HG03457 (cell line): ENCODE data around the gene GPS1.

Experiments used
- ATAC-seq: cut with Tn5 transposase; IDR thresholded peaks from one replicate; pipeline ENCODE4 v1.9.1; 2021; ENCODE audit warnings: moderate number of reproducible peaks; ENCODE audit not compliant: unreplicated experiment

GPS1 gene

DNA sequence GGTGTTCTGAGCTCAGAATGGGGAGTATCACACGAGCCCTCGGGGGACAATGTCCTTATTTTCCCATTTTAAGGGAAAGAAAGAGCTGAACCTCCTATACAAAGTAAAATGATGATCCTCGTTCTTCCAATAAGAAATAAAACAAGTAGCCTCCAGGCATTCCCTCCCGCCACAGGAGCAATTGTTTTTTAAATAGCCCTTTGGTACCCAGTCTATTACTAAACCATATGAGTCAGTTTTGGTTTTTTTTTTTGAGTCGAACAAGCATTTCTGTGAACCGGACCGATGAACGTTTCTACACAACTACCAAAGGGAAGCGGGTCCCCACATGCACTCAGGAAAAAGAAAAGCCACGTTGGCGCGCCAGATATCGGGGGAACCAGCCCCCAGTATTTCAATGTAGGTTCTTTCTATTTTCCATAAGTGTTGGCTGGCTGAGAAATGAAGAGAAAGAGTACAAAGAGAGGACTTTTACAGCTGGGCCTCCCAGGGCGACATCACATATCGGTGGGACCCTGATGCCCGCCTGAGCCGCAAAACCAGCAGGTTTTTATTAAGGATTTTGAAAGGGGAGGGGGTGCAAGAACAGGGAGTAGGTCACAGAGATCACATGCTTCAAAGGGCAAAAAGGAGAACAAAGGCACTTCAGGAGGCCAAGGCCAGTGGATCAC lies 10.4 kb upstream of the GPS1 start:
- ATAC-seq: no peak

DNA sequence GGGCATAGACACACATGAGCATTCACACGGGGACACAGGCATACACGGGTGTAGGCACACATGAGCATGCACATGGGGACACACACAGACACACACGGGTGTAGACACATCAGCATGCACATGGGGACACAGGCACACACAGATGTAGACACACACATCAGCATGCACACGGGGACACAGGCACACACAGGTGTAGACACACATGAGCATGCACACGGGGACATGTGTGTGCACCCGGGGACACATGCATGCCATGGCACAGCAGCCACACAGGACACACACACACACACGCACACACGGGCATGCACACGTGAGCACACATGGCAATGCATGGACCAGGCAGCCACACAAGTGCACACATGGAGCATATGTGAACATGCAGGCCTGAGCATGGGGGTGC lies 9.0 kb upstream of the GPS1 start:
- no peak for ATAC-seq

DNA sequence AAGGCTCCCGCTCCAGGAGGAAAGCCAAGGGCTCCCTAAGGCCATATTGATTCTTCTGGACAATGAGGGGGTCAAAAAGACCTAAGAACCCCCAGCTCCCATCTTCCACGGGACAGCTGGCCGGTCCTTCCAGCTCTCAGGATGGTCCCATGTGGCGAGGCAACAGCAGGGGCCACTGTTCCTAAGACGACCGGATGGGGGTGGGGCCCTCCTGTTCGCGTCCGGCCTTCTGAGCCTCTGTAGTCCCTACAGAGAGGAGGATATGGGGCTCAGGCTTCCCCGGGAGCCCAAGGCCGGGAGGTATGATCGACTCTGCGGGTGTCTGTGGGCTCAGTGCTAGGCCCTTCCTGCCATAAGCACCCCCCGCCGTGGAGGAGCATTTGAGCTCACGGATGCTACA lies 8.2 kb upstream of the GPS1 start:
- no peak for ATAC-seq

DNA sequence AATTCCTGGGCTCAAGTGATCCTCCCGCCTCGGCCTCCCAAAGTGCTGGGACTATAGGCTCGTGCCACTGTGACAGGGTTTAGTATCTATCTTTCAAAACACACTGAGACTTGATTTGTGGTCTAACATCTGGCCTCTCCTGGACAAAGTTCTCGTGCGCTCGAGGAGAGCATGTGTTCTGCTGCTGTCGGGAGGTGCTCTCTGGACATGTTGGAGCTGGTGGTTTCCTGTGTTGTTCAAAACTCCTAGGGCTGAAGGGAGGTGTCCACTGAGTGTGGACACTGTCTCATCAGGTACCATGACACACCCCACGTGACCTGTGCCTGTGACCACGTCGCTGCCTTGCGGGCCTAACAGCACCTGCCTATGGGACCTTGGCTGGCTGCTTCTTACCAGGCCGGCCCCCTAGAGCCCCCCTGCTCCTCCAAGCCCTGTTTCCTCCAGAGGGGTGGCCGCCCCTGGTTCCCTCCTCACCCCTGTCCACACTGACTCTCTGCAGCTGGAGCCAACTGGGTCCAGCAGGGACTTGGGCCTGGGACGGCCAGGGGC lies 5.7 kb upstream of the GPS1 start:
- no peak for ATAC-seq

DNA sequence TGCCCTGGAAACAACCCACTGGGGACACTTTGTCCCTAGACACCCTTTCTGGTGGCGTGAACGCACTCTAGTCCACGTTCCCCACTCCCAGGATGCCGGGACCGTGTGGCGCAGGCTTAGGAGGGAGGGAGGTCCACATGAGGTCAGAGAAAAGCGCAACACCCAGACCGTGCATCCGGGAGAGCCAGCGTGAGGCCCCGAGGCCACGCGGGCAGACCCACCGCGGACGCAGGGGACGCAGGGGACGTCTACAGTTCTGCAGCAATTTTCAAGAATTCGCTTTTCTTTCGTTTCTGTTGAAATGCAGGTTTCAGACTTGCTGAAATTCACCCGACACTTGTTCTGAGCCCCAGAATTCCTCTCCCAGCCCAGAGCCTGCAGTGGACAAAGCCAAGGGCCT lies 4.8 kb upstream of the GPS1 start:
- no peak for ATAC-seq

DNA sequence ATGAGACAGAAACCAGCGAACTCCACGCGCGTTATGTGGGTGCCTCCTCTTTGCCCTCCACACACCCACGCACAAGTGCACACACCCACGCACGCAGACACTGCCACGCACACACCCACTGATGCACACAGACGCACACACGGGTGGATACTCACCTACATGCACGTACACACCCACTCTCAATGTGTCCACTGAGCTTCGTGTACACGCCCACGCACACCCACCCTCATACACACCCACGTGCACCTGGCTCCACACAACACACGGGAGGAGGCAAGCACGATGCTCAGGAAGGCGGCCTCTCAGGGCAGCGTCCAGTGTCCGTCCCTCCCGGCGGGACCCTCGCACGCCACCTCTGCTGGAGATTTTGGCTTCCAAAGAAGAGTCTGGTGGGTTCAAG lies 4.3 kb upstream of the GPS1 start:
- ATAC-seq: no peak

DNA sequence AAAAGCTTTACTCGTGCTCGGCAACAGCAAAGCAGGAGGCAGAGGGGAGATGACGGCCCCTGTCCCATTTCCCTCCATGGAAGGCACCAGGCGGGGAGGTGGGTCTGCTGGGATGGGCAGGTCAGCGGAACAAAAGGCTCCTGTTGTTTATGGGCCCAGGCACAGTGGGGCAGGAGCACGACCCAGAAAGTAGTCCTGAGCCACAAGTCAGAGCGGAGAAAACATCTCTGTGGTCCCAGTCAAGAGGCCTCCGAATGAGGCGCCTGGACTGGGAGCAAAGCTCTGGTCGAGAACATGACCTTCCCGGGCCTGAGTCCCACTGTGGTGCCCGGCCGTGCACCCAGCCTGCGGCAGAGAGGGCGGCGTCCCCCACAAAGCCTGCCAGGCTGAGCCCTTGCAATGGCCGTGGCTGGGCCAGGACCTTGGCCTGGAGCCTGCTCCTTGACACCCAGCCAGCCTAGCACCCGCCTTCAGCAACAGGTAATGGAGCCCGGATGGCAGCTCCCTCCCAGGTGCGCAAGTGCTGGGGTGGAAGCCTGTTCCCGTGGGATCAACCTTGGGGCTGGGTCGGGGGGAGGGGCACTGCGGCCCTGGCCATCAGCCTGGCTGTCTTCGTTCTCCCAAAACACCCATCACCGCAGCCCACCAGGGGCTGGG lies 3.7 kb upstream of the GPS1 start:
- ATAC-seq: no peak

DNA sequence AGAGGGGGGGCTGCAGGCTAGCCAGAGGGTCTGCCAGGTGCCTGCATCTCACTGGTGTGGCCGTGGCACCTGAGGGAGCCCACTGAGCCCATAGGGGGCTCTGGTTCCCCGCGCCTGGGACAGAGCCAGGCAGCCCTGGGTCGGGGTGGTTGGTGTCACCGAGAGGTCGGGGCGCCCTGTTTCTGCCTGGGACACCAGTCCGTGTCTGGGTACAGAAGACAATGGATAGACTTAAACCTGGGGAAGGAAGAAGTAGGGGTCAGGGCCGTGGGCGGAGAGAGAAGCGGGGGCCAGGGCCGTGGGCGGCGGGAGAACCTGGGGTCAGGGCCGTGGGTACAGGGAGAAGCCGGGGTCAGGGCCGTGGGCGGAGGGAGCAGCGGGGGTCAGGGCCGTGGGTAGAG lies 3.1 kb upstream of the GPS1 start:
- ATAC-seq: no peak

DNA sequence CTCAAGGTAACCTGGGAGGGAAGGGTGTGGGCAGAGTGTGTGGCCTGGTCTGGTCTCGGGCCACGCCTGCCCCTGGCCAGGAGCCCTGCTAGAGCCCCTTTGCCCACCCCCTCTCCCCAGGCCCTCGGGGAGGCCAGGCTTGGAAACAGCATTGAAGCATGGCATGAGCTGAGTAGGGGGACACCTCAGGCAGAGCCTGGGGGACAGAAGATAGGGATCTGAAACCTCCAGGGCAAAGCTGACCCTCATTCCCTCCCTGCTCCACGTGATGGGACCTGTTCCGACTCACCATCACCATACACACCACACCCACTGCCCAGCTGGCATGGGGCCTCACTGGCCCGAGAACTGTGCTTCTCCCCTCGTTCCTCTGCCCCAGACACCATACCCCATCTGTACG lies 2.6 kb upstream of the GPS1 start:
- no peak for ATAC-seq

DNA sequence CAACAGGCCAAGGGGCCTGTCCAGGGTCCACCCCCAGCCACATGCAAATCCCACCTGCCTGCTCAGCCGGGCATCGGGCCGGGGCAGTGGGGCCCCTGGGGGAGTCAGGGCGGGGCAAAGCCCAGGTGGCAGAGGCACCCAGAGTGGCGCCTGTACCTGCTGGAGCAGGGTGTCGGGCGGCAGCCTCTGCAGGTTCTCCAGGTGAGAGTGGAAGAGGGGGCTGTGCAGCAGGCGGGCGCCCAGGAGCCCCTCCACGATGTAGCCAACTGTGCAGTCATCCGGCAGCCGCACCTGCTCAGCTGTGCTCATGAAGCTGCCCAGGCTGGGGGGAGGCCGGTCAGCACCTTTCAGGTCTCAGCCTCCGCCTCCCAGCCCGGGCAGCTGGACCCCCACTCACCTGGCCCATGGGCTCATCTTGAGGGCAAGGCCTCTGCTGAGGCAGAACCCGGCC lies 2.2 kb upstream of the GPS1 start:
- no peak for ATAC-seq

DNA sequence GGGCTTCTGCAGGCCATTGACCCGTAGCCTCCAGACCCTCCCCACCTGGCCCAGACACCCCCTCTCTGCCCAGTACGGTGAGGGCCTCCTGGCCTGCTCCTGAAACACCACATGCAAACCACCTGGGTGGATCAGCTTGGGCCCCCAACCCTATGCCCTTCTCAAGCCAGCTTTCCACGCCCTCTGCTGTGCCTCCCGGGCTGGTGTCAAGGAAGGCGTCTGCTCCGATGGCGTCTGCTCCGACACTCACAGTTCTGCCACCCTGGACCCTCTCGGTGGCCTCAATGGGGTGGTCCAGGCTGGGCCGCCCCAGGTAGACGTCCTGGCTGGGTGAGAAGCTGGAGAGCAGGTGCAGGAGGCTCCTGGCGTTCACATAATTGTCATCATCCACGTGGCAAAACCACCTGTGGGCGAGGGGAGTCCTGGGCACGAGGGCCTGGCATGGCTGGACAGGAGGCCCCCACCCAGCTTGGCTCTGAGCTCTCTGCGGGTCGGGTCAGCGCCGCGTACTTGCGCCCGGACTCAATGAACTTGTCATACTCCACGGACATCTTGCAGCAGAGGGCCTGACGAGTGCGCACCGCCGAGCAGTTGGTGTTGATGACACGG lies 1.4 kb upstream of the GPS1 start:
- ATAC-seq: no peak

DNA sequence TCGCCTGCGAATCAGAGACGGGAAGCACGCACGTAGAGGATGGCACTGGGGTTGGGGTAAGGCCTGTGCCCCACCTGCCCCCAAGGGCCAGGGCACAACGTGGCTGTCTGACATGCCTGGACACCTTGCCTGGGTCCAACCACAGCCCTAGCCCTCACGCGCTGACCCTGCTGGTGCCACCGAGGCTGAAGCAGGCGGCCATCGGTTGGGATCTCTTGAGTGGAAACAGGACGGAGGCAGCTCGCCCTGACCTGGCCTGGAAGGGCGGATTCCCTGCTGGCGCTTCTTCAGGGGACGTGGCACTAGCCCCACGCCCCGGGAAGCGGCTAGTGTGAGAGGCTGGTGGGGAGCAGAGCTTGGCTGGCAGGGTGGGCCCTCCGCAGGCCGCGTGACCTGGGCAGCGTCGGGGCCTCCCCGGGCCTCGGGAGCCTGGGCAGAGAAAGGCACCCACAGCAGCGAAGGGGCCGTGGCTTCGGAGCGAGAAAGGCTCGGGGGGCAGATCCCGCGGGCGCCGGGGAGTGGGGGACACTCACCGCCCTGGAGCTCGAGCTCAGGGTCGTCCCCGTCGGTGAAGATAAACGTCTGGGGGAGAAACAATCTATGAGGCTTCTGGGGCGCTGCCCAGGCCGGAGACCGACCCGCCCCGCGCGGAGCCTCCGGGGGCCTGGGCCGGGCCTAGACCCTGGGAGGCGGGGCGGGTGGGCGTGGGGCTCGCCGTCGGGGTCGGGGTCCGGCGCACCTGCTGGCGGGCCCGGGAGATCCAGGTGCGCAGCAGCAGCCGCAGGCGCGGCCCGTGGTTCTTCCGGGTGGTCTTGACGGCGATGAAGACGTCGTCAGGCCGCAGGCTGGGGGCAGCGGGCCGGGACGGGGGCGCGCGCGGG lies 697 bp upstream of the GPS1 start:
- no peak for ATAC-seq

DNA sequence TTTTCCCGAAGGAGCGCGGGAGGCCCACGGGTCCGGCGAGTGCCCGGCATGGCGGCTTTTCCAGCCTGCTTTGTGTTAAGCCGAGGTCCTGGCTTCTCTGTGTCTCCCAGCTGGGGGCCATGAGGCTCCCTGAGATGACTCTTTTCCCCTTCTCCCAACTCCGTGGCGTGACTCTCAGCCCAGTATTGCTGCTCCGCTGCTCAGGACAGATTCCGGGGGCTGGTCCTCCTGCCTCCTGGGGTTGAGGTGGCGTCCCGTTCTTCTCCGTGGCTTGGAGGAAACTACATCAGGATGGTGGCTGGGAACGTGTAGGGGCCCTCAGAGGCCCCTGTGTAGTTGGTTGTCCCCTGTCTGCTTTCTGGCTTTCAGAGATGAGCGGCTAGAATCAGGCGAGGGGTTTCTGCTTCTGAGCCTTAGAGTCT lies 951 bp downstream of the GPS1 start:
- no peak for ATAC-seq

DNA sequence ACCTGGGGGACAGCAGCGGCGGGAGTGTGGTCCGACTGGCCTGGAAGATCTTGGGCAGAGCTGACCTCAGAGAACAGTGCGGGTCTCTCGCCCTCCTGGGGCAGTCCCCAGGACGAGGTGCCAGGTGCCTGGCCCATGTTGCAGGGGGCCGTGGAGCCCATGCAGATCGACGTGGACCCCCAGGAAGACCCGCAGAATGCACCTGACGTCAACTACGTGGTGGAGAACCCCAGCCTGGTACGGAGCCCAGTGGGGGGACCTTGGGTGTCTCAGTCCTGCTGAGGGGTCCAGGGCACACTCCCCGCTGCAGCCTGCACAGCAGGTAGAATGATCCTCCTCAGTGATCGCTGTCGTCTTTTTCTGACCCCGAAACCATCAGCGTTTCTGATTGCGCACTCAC lies 1.4 kb downstream of the GPS1 start:
- ATAC-seq: no peak

DNA sequence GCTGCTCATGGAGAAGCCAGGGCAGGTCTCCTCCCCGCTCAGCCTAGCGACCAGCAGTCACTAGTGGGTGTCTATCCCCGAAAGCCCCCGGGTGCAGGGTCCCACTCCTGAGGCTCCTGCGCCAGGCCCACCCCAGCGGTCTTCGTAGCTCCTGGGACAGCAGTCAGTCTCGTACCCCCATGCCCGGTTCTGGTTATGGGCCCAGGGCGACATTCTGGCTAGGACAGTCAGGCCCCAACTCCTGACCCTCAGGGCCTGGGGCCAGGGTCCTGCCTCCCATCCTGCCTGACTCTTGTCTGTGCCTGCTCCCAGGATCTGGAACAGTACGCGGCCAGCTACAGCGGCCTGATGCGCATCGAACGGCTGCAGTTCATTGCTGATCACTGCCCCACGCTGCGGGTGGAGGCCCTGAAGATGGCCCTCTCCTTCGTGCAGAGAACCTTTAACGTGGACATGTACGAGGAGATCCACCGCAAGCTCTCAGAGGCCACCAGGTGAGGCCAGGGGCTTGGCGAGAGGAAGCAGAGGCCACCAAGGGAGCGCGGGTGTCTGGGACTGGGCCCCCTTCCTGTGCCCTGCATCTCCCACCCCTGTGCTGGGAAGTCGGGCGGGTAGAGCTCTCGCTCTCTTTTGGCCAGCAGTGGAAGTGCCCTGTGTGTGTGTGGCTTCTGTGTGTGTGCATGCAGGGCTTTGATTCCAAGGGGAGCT lies 2.0 kb downstream of the GPS1 start:
- ATAC-seq: no peak

DNA sequence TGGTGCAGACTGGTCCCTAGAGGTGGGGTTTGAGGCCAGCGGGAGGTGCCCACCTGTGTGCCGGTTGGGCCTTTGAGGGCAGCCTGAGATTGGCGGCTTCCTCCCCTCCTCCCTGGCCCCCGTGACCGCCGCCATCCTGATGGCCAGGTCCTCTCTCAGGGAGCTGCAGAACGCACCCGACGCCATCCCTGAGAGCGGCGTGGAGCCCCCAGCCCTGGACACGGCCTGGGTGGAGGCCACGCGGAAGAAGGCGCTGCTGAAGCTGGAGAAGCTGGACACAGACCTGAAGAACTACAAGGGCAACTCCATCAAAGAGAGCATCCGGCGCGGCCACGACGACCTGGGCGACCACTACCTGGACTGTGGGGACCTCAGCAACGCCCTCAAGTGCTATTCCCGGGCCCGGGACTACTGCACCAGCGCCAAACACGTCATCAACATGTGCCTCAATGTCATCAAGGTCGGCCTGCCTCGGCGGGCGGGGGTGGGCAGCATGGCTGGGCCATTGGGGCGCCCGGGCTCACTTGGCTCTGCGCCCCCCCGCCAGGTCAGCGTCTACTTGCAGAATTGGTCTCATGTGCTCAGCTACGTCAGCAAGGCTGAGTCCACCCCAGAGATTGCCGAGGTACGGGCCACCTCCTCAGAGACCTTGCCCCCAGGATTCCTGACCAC lies 2.8 kb downstream of the GPS1 start:
- ATAC-seq: no peak

DNA sequence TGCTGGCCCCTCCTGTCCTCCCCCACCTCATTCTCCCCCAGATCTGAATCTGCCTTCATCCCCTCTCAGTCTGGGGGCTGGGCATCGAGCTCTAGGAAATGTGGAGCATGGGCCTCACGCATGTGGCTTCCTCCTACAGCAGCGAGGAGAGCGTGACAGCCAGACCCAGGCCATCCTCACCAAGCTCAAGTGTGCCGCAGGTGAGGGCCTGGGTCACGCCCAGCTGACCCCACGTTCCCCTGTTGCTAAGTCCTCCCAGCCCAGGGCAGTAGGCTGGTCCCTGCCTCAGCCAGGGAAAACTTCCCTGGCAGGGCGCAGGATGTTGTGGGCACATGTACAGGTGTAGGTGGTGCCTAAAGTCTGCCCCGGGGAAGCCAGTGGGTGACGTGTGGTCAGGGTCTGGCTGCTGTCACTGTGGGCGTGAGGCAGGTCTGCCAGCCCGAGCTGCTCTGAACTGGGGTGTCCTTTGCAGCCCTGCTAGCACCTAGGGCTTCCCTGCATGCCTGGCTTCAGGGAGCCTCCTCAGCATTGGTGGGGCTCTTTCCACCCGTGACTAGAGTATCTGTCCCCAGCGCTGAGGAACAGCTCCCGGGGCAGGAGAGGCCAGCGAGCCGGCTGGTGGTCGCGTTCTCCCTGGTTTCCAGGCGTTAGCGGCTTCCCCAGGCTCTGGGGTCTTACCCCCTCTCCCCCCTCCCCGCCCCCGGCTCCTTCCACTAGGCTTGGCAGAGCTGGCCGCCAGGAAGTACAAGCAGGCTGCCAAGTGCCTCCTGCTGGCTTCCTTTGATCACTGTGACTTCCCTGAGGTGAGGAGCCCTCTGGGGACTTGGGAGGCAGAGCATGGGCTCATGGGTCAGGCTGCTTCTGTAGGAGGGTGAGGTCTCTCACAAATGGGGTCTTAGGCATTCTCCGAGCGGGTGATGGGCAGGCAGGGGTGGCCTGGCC lies 3.6 kb downstream of the GPS1 start:
- ATAC-seq: no peak

DNA sequence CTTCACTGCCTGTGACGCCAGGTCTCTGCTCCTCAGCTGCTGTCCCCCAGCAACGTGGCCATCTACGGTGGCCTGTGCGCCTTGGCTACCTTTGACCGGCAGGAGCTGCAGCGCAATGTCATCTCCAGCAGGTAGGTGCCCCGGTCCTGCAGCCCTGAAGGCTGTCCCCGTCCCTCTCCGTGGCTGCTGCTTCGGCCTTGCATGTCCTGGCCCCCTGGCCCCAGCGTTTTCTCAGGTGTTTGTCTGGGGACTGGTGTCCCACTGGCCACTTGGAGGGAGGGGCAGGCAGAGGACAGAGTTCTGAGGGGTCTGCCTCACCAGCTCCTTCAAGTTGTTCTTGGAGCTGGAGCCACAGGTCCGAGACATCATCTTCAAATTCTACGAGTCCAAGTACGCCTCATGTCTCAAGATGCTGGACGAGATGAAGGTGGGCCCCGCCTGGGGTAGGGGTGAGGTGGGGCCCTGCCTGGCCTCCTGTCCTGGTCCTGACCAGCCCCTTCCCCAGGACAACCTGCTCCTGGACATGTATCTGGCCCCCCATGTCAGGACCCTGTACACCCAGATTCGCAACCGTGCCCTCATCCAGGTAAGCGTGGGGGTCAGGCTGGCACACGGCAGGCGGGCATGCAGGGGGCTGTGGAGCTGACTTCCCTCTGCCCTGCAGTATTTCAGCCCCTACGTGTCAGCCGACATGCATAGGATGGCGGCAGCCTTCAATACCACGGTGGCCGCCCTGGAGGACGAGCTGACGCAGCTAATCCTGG lies 4.4 kb downstream of the GPS1 start:
- no peak for ATAC-seq
